Measurements from ENCODE around the gene CDHR2. TPM values are rescaled to one million over a fixed set of nuclear protein-coding genes. Genes with fewer than 3 reads are reported as not detected.
A peak's percentile ranks its signal among the peaks of the same experiment; 100 is the strongest.

Gene CDHR2
- total RNA-seq, 2 donors from 2014 or later: 1.3 TPM; not detected in 1

- Histone ChIP-seq H3K4me3 (no peak overlapping the region), H3K27me3 (no peaks in the 10 kb centered on the region), H3K4me1 (peaks cover 55% of the 10 kb centered on the region), H3K36me3 (replicated peaks in 1 of 2; ENCODE audit: insufficient read depth in 1 of 2, low read depth in 2 of 2) (peaks cover 8 to 22% of the 10 kb centered on the region in 2 donors), H3K9me3 (no peaks in the 10 kb centered on the region), H3K27ac (peak overlapping the region; percentile 83 to 98 (median 90))
- peak; percentile 72 to 83 (median 79) for DNase-seq
- ATAC-seq: no peak
- intact Hi-C loops (cut with DNase I): no loop called here
- TF ChIP-seq POLR2A (IDR thresholded peaks at IDR 0.05): no peak
- peak in 1 of 7 experiments; percentile 8 for TF ChIP-seq CTCF (IDR thresholded peaks at IDR 0.05)
- WGBS, 2 donors: 4% methylated on average over 4 to 10 of the region's 10 CpGs
Observed at GRCh38 chr5:176533894-176534611, 15.1 kb upstream of the CDHR2 start.

DNA sequence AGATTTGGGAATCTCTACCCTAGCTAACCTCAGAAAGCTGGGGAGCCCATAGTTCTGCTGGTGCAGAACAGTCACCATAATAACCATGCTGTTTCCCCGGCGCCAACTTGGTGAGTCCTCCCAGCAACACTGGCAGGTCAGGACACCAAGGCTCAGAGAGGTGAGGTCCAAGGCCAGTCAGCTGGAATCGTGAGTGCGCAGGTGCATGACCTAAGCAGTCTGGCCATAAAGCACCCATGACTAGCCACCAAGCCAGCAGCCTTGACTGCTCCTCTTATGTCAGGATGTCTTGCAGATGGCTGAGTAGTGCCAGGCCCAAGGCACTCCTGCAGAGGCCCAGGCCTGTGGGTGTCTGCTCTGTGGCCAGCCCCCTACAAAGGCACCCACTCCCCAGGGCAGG lies 14.5 kb upstream of the CDHR2 start:
- Histone ChIP-seq H3K27ac (peak overlapping the region; percentile 83 to 98 (median 90)), H3K4me3 (no peak overlapping the region), H3K36me3 (replicated peaks in 1 of 2; ENCODE audit: insufficient read depth in 1 of 2, low read depth in 2 of 2) (peaks cover 2 to 16% of the 10 kb centered on the region in 2 donors), H3K9me3 (no peaks in the 10 kb centered on the region), H3K4me1 (peaks cover 55% of the 10 kb centered on the region), H3K27me3 (no peaks in the 10 kb centered on the region)
- intact Hi-C loops (cut with DNase I): no loop called here
- no peak for TF ChIP-seq POLR2A (IDR thresholded peaks at IDR 0.05)
- TF ChIP-seq CTCF (IDR thresholded peaks at IDR 0.05): no peak
- ATAC-seq (no peak), DNase-seq (peak in 3 of 4 donors; percentile 32 to 54 (median 45))
- WGBS, 2 donors: 10 to 32% methylated on average over 2 to 4 of the region's 4 CpGs

DNA sequence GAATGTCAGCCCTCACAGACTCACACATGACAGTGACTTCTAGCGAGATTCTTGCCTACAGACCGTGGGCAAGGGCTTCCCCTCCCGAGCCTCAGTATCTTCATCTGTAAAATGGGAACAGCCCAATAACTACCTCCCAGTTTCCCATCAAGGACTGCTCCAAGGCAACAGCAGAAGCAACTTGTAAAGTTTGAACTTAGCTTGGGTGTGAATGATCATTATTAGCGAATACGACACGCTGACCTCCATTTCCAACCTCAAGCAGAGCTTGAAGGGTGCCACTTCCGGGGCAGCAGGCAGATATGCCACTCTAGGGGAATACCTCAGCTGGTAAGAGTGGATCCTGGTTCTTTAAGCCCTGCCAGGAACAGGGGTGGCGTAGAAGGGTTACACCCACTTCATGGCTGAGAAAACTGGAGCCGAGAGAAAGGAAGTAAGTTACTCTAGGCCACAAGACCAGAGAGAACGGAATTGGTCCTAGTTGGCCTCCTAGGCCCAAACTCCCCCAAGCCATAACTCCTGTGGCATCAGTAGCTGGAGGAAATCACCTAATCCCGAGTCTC lies 14.0 kb upstream of the CDHR2 start:
- DNase-seq (peak in 1 of 4 donors; percentile 54), ATAC-seq (no peak)
- no peak for TF ChIP-seq CTCF (IDR thresholded peaks at IDR 0.05)
- TF ChIP-seq POLR2A (IDR thresholded peaks at IDR 0.05): peak in 1 of 3 donors; percentile 62
- H3K27me3 ChIP-seq: no peaks in the 10 kb centered on the region
- intact Hi-C loops (cut with DNase I): no loop called here
- no peak overlapping the region for H3K4me3 ChIP-seq
- peaks cover 55% of the 10 kb centered on the region for H3K4me1 ChIP-seq
- H3K36me3 ChIP-seq (replicated peaks in 1 of 2; ENCODE audit: insufficient read depth in 1 of 2, low read depth in 2 of 2): peaks cover 0 to 14% of the 10 kb centered on the region in 2 donors
- peak overlapping the region; percentile 83 to 98 (median 90) for H3K27ac ChIP-seq
- H3K9me3 ChIP-seq: no peaks in the 10 kb centered on the region
- 54% methylated on average over 9 to 11 of the region's 11 CpGs for WGBS, 2 donors

DNA sequence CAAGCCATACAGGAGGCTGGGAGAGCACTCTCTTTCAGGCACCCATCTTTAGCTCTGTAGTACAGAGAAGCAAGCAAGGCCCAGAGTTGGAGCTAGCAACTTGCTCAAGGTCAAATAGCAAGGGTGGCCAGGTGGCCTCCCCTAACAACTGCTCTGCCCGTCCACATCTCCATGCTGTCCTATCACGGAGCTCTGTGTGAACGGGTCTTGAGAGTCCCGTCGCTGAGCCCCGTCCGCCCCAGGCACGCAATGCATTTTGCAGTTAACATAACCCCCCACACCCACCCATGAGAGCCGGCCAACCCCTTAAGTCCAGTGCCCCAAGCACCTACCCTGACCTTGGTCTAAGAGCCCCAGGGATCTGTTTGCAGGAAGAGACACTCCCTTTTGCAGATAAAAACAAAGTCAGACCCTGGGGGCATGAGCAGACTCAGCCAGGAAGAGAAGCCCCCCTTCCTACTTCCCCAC lies 13.4 kb upstream of the CDHR2 start:
- Histone ChIP-seq H3K27ac (peak overlapping the region; percentile 83 to 98 (median 90)), H3K9me3 (no peaks in the 10 kb centered on the region), H3K27me3 (no peaks in the 10 kb centered on the region), H3K36me3 (replicated peaks in 1 of 2; ENCODE audit: insufficient read depth in 1 of 2, low read depth in 2 of 2) (peaks cover 0 to 10% of the 10 kb centered on the region in 2 donors), H3K4me3 (peak overlapping the region in 1 of 2 donors; percentile 66), H3K4me1 (peaks cover 55% of the 10 kb centered on the region)
- intact Hi-C loops (cut with DNase I): no loop called here
- 2% methylated on average over 9 of the region's 9 CpGs; no CpG with 5 or more reads in 1 of the 2 donors for WGBS, 2 donors
- peak in 2 of 4 donors; percentile 31 to 48 for DNase-seq
- TF ChIP-seq POLR2A (IDR thresholded peaks at IDR 0.05): no peak
- TF ChIP-seq CTCF (IDR thresholded peaks at IDR 0.05): no peak
- no peak for ATAC-seq
